NCI-H2081 treated with DMSO at 0.1 percent for 48 hours (cell line): Measurements from ENCODE around the gene ACMSD.
"Not testable (repeated sequence)": the region's sequence is repeated elsewhere in the genome, so short reads cannot be mapped to it uniquely, and the experiment has no call there.

Experiments
- DNase-seq: peaks from one replicate; lab custom pipeline; 2025; lab: John Stamatoyannopoulos, UW

ACMSD gene

GRCh38 chr2:134852518-134852917 lies 14.1 kb downstream of the ACMSD start:
- no peak for DNase-seq

DNA sequence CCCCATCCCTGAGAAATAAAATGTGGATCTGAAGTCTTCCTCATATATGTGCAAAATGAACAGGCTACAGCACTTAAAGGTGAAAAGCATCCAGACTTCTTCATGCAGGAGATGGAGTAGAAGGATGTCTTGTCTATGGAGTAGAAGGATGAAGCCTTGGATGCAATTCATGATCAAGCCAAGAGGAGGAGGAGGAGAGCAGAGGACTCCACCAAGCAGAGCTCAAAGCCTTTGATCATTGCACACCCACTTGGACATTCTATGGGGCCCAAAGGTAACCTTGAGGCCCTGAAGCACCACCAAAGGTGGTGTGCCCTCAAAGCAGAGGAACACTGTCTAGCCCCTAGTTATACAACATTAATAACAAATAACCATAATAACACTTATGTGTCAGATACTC lies 17.3 kb downstream of the ACMSD start:
- DNase-seq = no peak

DNA sequence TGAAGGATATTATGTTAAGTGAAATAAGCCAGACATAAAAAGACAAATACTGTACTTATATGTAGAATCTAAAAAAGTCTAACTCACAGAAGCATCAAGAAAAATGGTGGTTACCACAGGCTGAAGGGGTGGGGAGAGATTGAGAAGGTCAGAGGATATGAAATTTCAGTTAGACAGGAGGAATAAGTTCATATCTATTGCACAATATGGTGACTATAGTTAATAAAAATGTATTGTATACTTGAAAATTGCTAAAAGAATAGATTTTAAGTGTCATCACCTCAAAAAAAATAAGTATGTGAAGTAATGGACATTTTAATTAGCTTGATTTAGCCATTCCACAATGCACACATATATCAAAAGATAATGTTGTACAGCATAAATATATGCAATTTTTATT lies 19.8 kb downstream of the ACMSD start:
- no peak for DNase-seq

DNA sequence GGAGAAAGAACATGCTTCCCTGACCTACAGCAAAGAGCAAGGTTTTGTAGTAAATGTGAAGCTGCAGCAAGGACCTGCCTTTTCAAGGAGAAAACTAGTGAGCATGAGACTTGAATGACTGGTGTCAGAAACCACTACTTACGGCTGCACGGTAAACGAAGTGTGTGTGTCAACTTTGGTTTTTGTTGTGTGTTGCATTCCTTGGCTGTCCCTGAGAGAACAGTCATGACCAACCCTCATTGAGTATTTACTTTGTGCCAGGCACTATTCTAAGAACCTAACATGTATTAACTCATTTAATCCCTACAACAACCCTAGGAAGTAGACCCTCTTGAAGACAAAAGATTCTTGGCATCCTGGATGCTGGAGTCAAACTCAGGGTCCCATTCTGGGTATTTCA lies 22.8 kb downstream of the ACMSD start:
- DNase-seq = no peak

DNA sequence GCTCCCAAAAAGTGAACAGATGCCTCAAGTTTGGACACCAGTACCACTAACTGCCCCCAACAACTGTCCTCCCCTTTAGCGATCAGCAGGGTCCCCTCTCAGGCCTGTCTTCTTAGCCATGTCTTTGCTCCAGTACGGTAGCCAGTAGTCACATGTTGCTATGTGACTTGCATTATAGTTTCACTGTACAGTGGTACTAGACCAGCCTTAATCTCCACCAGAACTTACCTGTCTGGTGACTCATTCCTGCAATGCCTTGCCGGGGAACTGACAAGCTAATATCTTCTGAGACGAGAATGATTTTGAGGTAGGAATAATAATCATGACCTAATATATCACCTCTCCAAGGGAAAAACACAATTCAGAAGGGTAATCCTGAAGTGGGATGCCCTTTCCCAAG lies 23.7 kb downstream of the ACMSD start:
- DNase-seq = no peak

- DNase-seq = no peak
These were observed 24.3 kb downstream of the ACMSD start for GRCh38 chr2:134862674-134863073.

DNA sequence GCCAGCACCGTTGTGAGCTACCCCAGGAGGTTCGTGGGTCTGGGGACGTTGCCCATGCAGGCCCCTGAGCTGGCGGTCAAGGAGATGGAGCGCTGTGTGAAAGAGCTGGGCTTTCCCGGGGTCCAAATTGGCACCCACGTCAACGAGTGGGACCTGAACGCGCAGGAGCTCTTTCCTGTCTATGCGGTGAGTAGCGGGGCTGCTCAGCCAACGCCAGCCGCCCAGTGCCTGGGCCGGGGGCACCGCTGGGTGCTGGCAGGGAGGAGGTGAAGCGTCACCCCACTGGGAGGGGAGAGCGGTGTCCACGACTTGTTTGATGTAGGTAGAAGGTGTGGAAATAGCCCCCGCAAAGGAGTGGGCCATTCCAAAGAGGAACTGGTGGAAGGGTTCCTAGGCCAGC lies 25.0 kb downstream of the ACMSD start:
- no peak for DNase-seq

GRCh38 chr2:134865067-134865787 lies 26.8 kb downstream of the ACMSD start:
- DNase-seq = no peak

GRCh38 chr2:134866498-134867099 lies 28.2 kb downstream of the ACMSD start:
- DNase-seq = no peak

DNA sequence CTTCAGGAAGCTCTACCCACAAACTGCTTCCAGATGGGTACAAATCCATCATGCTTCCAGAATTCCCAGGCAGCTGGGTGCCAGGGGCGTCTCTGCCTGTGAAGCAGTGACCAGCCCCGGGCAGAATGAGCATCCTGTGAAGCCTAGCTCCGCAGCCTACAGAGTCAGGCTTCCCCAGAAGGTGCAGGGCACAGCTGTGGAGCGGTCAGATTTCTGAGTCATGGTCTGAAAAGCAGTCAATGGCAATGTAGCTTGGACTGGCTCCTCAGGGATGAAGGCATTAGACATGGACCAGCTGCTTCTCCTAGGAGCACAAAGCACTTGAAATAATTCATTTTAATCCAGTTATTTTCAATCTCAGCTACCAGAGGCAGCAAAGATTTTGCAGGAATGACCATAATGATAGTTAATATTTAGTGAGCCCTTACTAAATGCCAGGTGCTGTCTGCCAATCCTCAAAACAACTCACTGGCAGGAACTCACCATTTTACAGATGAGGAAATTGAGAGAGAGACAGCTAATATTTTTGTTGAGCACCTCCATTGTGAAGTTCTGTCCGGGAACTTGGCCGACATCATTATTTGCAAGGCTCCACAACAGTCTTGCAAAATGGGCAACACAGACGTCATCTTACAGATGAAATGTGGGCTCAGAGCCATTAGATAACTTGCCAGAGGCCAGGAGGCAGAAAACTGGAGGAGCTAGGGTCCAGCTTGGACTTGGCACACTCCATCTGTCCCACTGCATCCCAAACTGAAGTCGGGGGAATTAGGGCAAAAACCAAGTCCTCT lies 31.7 kb downstream of the ACMSD start:
- DNase-seq = no peak

GRCh38 chr2:134873152-134873551 lies 34.7 kb downstream of the ACMSD start:
- DNase-seq = no peak

- no peak for DNase-seq
These were observed 36.9 kb downstream of the ACMSD start for GRCh38 chr2:134875309-134875708.

- no peak for DNase-seq
These were observed 44.4 kb downstream of the ACMSD start for GRCh38 chr2:134882773-134883172.

- no peak for DNase-seq
These were observed 45.3 kb downstream of the ACMSD start for GRCh38 chr2:134883552-134884293.

GRCh38 chr2:134884435-134884834 lies 46.0 kb downstream of the ACMSD start:
- no peak for DNase-seq

DNA sequence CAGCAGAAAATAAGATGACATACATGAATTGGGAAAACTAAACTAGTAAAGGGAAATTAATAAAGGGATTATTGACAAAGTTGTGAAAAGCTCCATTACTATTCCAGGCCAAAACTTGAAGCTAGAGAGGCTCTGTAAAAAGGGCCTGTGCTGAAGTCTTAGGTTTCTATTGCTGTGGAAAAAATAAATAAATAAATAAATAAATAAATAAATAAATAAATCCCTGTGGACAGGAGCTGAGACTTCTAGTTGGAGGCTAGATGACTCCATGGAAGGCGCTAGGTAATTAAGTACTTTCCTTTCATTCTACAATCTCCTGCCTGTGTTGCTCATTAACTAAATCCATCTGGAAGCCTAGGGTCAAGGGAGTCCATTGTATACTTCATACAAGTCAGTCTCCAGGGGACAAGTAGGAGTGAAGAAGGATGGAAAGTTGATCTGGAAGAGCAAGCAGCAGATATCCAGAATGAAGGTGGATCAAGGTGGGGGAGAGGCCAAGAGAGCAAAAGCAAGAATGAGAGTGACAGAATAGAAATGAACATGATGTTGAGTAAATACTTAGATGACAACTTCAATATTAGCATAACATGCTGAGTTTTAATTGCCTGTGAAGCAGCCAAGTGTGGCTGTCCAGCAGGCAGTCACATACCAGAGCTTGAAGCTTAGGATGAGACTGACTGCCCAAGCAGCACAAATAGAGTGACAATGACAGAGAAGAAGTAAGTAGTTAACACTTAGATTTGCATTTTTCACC lies 54.0 kb downstream of the ACMSD start:
- no peak for DNase-seq

GRCh38 chr2:134897932-134898331 lies 59.5 kb downstream of the ACMSD start:
- no peak for DNase-seq

DNA sequence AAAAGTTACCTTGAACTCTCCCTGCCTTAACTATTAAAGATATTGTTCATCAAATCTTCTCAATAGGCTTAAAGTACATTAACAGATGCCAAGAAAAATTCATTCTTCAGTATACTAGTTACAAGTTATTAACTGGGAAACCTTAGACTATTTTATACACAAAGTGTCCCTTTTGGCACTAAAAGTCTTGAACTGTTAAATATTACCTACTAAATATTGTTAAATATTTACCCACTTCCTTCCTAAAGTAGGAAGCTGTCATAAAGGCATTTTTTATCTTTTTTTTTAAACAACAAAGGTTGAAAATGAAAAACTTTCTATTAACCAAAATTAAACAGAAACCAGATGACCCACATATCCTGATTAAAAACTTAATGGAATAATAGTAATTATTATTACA lies 60.8 kb downstream of the ACMSD start:
- no peak for DNase-seq

DNA sequence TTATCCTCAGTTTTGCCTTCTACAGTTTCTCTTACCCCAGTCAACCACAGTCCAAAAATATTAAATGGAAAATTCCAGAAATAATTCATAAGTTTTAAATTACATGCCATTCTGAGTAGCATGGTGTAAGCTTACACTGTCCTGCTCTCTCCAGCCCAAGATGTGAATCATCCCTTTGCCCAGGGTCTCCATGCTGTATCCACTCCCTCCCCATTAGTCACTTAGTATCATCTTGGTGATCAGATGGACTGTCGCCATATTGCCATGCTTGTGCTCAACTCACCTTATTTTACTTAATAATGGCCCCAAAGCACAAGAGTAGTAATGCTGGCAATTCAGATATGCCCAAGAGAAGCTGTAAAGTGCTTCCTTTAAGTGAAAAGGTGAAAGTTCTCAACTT lies 61.7 kb downstream of the ACMSD start:
- DNase-seq = no peak

DNA sequence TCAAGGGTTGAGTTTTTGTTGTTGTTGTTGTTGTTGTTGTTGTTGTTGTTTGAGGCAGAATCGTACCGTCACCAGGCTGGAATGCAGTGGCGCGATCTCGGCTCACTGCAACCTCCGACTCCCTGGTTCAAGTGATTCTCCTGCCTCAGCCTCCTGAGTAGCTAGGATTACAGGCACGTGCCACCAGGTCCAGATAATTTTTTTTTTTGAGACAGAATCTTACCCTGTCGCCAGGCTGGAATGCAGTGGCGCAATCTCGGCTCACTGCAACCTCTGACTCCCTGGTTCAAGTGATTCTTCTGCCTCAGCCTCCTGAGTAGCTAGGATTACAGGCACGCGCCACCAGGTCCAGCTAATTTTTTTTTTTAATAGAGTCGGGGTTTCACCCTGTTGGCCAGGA lies 65.3 kb downstream of the ACMSD start:
- DNase-seq = not testable (repeated sequence)

DNA sequence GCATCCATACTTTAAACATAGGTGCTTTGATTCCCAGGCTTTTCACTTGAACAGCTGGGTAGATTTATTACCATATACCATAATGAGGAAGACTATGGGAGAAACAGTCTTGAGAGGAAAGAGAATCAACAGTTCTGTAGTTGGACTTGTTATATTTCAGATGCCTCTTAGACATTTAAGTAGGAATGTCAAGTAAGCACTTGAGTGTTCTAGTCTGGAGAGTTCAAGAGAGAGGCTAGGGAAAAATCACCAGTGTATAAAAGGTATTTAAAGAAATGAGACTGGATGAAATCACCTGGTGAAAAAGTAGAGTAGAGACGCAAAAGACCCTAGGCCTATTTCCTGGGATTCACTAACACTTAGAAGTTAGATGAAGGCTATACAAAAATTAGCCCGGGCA lies 66.8 kb downstream of the ACMSD start:
- DNase-seq = no peak

GRCh38 chr2:134906726-134907125 lies 68.3 kb downstream of the ACMSD start:
- no peak for DNase-seq
